Calu3 (cell line): Measurements from ENCODE around the gene PLPP3. TPM values are rescaled to one million over a fixed set of nuclear protein-coding genes. Genes with fewer than 3 reads are reported as not detected.

Experiments used
- BruUV-seq: library from RNA; stranded (reverse); fragments of 400-500 nt; replicated peaks from 2 replicates; lab custom pipeline; 2021; lab: Mats Ljungman, UMichigan
- CTCF ChIA-PET: fragments of 300-600 bp; sonication (Branson Sonifier 250); formaldehyde crosslinking; loops from one replicate; lab custom pipeline; 2022; ENCODE audit warnings: antibody characterized with exemption; lab: Charles Lee
- DNase-seq: peaks from one replicate; pipeline ENCODE4 v3.0.0; 2022
- H3K27ac Mint-ChIP-seq: one replicate; pipeline ENCODE4 v1.8.0; 2022; ENCODE audit warnings: mixed read lengths; ENCODE audit not compliant: unreplicated experiment
- H3K27me3 Mint-ChIP-seq: one replicate; pipeline ENCODE4 v1.8.0; 2022; ENCODE audit warnings: mixed read lengths; ENCODE audit not compliant: unreplicated experiment
- H3K36me3 Mint-ChIP-seq: one replicate; pipeline ENCODE4 v1.8.0; 2022; ENCODE audit warnings: mild to moderate bottlenecking, moderate library complexity, mixed read lengths; ENCODE audit not compliant: insufficient read depth, unreplicated experiment
- H3K4me1 Mint-ChIP-seq: one replicate; pipeline ENCODE4 v1.8.0; 2022; ENCODE audit warnings: mild to moderate bottlenecking, low read depth, mixed read lengths; ENCODE audit not compliant: unreplicated experiment
- H3K4me3 Mint-ChIP-seq: one replicate; pipeline ENCODE4 v1.8.0; 2022; ENCODE audit warnings: mild to moderate bottlenecking, low read depth, moderate library complexity, mixed read lengths; ENCODE audit not compliant: unreplicated experiment
- H3K9me3 Mint-ChIP-seq: one replicate; pipeline ENCODE4 v1.8.0; 2022; ENCODE audit warnings: low read depth, mixed read lengths; ENCODE audit not compliant: unreplicated experiment
- intact Hi-C: fragments of 100-400 bp; cut with micrococcal nuclease; formaldehyde crosslinking; loops from one replicate; pipeline ENCODE4 v1.10.0; 2022; ENCODE audit not compliant: unreplicated experiment
- total RNA-seq: library from RNA; stranded (reverse); gene quantifications from 2 replicates; pipeline ENCODE4 v1.2.3, GENCODE V29; 2022
- TF ChIP-seq, protein P1 (sequence below): fragments of 200-600 bp; IDR thresholded peaks from one replicate; pipeline ENCODE4 v1.8.0; 2022; ENCODE audit warnings: antibody characterized with exemption; ENCODE audit not compliant: unreplicated experiment

Gene PLPP3
- total RNA-seq, 1 experiment from 2014 or later: 18.9 TPM

DNA sequence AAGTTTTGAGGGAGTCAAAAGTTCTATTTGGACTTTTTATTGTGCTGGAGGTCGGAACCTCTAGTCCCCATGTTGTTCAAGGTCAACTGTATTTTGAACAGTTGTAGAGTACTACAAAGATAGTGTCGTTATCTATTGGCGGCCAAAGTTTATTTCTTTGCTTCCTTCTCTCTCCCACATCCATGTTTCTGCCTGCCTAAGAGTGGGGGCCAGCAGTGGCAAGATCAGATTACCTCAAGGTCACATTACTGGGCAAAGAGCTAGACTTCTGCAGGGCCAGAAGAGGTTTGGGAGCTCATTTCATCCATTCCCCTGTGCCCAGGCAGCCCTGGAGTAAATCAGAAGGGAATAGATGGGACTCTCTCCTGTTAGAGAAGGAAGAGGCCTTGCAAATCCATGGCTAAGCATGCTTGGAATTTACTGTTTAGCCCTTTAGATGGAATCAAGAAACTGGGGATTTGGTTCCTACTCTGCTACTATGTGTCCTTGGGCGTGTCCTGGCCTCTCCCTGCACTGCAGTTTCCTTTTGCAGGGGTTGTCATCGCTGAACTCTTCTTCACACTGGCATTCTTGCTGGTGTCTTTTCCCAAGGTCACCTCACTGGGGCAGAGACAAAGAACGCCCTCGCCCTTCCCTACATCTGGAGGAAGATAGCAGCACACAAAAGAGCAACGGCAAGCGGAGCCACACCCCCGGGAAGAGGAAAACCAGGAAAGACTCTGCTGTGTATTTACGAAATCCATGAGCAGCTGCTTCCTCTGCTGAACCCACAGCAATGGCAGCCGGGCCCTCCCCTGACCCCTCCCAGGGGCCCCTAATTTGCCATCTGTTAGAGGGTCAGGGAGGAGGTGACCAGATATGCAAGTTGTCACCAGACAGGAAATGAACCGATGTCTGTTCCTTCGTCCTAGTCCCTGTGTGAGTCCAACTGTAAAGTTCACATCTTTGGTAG is 73.3 kb downstream of the PLPP3 start:
- H3K27me3 Mint-ChIP-seq: no peaks in the 10 kb centered on the region
- TF ChIP-seq, protein P1, sequence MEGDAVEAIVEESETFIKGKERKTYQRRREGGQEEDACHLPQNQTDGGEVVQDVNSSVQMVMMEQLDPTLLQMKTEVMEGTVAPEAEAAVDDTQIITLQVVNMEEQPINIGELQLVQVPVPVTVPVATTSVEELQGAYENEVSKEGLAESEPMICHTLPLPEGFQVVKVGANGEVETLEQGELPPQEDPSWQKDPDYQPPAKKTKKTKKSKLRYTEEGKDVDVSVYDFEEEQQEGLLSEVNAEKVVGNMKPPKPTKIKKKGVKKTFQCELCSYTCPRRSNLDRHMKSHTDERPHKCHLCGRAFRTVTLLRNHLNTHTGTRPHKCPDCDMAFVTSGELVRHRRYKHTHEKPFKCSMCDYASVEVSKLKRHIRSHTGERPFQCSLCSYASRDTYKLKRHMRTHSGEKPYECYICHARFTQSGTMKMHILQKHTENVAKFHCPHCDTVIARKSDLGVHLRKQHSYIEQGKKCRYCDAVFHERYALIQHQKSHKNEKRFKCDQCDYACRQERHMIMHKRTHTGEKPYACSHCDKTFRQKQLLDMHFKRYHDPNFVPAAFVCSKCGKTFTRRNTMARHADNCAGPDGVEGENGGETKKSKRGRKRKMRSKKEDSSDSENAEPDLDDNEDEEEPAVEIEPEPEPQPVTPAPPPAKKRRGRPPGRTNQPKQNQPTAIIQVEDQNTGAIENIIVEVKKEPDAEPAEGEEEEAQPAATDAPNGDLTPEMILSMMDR: no peak
- no peak for DNase-seq
- H3K4me3 Mint-ChIP-seq: no peak overlapping the region
- H3K9me3 Mint-ChIP-seq: no peaks in the 10 kb centered on the region
- H3K27ac Mint-ChIP-seq: no peak overlapping the region
- peaks cover 20% of the 10 kb centered on the region for H3K4me1 Mint-ChIP-seq
- no TSS peak for BruUV-seq
- intact Hi-C loops: no loop called here
- CTCF ChIA-PET: no interaction called here
- H3K36me3 Mint-ChIP-seq: peaks cover 19% of the 10 kb centered on the region

DNA sequence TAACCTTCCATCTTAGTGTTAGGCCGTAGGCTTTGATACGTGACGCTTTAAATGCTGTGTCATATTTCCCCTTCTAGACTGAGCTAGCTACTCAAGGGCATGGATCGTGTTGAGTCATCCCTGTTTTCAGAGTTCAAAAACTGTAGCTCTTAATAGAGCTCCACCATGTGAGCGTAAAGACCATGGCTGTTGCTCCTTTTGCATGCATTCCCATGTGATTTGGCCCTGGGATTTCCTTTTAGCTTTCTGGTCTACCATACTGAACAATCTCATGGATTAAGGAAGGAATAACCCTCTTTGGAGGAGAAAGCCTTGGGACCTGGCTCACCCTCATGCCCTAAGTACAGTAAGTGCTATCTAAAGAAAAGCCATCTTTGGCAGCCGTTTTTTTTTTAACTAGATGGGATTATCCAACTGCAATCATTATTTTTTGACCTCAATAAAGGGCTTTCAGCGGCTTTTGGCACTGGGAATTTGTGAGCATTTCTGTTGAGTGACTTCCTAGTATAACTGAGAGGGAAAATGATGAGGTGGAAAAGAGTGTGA is 76.6 kb downstream of the PLPP3 start:
- TF ChIP-seq, protein P1: no peak
- H3K27me3 Mint-ChIP-seq: no peaks in the 10 kb centered on the region
- no peak overlapping the region for H3K4me3 Mint-ChIP-seq
- DNase-seq: no peak
- peaks cover 6% of the 10 kb centered on the region for H3K4me1 Mint-ChIP-seq
- CTCF ChIA-PET: interaction anchor here (0.7 kb wide), 1 partner anchor 820 kb away, joined by 3 read pairs; no protein-coding TSS in a partner anchor
- no peaks in the 10 kb centered on the region for H3K9me3 Mint-ChIP-seq
- H3K27ac Mint-ChIP-seq: no peak overlapping the region
- intact Hi-C loops: no loop called here
- H3K36me3 Mint-ChIP-seq: peaks cover 5% of the 10 kb centered on the region
- no TSS peak for BruUV-seq

GRCh38 chr1:56501888-56502287 is 77.5 kb downstream of the PLPP3 start:
- Mint-ChIP-seq H3K36me3 (peaks cover 5% of the 10 kb centered on the region), H3K9me3 (no peaks in the 10 kb centered on the region), H3K4me3 (no peak overlapping the region), H3K27me3 (no peaks in the 10 kb centered on the region), H3K4me1 (no peaks in the 10 kb centered on the region), H3K27ac (no peak overlapping the region)
- no TSS peak for BruUV-seq
- no peak for DNase-seq
- intact Hi-C loops: no loop called here
- TF ChIP-seq, protein P1: no peak
- CTCF ChIA-PET: interaction anchor here (0.5 kb wide), 1 partner anchor 9 kb away, joined by 4 read pairs; no protein-coding TSS in a partner anchor

DNA sequence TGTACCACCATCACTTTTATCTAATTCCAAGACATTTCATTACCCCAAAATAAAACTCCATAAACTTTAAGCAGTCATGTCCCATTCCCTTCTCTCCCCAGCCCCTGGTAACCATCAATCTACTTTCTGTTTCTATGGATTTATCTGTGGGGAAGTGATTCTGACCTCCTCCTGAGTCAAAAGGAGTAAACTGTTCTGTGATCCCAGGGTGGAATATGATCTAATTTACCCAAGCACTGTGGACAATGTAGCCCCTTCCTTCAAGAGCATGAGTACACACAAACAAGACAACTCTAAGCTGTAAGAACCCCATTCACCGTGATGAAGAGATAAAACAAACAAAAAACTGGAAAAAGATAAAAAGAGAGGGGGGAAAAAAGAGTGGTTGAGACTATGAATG is 77.9 kb downstream of the PLPP3 start:
- Mint-ChIP-seq H3K27me3 (no peaks in the 10 kb centered on the region), H3K36me3 (peaks cover under 1% of the 10 kb centered on the region), H3K4me3 (no peak overlapping the region), H3K9me3 (no peaks in the 10 kb centered on the region), H3K4me1 (no peaks in the 10 kb centered on the region), H3K27ac (no peak overlapping the region)
- TF ChIP-seq, protein P1: no peak
- intact Hi-C loops: no loop called here
- CTCF ChIA-PET: interaction anchor here (0.5 kb wide), 1 partner anchor 9 kb away, joined by 4 read pairs; no protein-coding TSS in a partner anchor
- DNase-seq: no peak
- no TSS peak for BruUV-seq
